HG02798 (cell line): ENCODE results near the gene FZR1.
A peak's percentile ranks its signal among the peaks of the same experiment; 100 is the strongest.
"Not testable (repeated sequence)": the region's sequence is repeated elsewhere in the genome, so short reads cannot be mapped to it uniquely, and the experiment has no call there.

Experiments used
- ATAC-seq: cut with Tn5 transposase; IDR thresholded peaks from one replicate; pipeline ENCODE4 v1.9.1; 2021; ENCODE audit warnings: mild to moderate bottlenecking; ENCODE audit not compliant: unreplicated experiment, poor library complexity

Gene FZR1

DNA sequence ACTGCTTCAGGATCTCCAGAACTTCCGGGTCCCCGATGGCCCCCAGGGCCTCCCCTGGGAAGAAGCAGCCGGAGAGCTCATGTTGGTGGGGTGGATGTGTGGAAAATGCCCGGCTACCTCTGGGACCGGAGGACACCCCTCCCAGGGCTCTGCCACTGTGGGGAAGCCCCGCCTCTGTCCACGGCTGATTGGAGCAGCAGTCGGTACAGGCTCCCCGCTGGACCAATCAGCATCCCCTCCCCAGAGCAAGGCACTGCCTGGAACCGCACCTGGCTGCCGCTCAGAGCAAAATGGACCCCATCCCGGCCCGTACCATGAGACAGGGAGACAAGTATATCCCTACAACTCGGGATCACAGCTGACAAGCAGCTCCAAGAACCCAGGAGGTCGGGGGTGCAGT, 12.1 kb upstream of the FZR1 start:
- ATAC-seq = no peak

DNA sequence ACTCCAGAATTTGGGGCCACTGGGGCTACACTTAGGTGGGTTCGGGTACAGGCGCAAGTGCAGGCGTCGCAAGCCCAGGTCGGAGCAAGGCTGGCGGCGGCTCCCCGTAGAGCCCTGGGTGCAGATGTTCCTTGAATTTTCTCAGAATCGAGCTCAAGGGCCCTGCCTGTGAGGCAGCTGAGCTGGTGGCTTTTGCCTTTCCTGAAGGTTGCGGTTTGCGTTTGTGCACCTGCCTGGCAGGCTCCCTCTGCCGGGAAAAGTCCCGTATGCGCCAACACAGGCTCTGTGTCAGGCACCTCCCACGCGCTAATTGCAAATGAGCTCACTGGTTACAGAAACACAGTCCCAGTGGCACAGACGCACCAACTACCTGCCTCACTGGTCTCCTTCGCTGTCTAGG, 11.6 kb upstream of the FZR1 start:
- ATAC-seq = no peak

DNA sequence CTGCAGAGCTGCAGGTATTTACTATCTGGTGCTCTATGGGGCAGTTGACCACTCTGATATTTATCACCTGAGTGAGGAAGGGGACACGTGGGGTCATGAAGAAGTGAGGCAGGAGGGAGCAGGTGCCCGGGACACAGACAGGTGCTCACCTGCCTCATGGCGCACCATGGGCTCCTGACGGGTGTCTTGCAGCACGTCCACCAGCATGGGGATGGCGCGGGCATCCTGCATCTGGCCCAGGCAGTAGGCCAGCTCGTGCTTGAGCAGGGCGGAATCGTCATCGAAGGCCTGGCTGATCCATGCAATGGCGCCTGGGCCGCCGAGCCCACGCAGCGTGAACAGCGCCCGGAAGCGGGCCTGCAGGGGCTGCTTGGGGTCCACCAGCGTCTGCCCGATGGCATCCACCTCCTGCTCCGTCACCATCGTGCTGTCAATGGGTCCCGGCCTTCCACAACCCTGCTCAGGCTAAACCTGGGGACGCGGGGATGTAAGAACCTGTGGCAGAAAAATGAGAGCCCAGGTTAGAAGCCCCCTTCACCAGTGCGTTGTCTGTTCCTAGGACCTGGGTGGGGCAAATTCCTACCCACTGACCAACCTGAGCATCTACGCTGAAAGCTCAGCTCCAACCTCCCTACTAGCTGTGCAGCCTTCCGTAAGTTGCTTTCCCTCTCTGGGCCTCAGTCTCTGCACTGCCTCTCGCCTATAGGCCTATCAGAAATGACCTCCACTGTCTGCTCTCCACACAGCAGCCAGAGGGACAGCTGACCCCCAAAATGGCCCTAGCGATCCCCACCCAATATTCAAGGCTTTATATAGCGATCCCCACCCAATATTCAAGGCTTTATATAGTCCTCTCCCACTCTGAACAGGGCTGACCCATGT, 9.5 kb upstream of the FZR1 start:
- ATAC-seq = no peak

DNA sequence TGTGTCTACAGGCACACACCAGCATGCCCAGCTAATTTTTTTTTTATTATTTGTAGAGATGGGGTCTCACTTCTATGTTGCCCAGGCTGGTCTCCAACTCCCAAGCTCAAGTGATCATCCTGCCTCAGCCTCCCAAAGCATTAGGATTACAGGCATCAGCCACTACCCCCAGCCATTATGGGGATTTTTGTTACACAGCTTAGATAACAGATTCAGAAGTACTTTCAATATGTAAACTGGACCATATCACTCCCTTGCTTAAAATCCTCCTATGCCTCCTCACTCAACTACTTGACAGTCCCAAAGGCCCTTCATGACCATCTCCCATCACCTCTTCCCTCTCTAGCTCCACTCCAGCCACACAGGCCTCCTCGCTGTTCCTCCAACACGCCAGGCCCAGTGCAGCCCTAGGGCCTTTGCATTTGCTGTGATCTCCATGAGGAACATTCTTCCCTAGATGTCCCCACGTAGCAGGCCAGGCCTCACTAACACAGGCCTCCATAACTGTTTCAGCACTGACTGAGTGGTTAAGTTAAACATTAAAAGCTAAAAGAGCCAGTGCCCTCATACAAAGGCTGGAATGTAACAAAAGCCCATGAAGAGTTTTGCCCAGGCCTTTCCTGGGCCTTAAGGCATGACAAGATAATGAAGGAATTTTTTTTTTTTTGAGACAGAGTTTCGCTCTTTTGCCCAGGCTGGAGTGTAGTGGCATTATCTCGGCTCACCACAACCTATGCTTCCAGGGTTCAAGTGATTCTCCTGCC, 8.2 kb upstream of the FZR1 start:
- ATAC-seq = no peak

DNA sequence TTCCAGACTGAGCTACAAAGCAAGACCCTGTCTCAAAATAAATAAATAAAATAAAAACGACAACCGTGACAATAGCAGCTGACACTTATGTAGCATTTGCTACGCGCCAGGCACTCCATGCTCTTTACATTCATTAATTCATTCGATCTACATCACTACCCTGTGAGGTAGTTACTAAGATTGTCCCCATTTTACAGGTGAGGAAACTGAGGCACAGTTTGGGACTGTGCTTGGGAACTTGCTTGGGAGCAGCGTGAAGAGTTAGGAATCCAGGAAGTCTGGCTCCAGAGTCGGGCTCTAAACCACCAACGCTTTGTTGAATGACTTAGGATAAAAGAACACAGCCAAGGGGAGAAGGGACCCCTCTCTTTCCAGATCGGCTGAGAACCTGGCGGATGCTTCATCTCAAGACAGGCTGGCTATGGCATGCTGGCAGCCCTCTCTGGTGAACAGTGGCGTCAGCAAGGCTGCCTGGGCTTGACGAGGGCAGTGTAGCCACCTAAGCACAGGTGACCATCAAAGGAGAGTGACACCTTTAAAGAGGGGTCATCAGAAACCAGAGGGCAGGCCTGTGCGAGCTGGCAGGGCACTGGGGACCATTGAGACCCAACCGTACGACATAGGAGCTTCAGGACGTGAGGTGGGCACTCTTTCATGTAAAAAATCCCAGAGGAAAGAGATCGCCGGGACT, 6.2 kb upstream of the FZR1 start:
- no peak for ATAC-seq

DNA sequence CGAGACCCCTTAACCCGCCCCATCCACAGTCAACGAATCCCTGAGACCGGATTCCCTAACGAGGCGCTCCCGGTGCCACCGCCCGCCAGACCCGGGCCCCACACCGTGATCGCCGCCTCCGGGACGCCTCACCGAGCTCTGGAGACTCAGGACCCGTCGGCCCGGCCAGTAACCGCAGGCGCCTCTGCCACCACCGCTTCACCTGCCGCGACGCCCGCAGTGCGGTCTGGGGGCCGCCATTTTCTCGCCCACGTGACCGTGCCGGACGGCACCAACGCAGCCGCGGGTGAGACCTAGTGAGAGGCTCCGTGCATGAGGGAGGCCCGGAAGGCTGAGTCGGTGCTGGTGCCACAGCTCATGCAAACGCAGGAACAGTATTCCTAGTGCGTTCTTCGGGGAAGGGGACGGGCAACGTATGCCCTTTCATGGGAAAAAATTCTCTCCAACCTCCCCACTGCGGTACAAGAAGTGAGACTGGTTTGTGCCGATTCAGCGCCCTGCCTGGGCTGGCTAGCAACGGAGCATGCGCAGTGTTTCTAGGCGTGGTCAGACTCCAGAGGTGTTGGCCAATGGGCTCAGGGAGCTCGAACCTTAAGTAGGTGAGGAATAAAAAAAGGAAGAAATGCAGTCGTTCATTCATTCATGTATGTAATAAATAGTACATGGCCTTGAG, 5.5 kb upstream of the FZR1 start, which contains the start of gene DOHH:
DOHH (minus strand) TSS at position 246 of the 673 bp plus-strand sequence. CDS start 3,860 bp downstream, outside the sequence.
- peak; percentile 87 for ATAC-seq

DNA sequence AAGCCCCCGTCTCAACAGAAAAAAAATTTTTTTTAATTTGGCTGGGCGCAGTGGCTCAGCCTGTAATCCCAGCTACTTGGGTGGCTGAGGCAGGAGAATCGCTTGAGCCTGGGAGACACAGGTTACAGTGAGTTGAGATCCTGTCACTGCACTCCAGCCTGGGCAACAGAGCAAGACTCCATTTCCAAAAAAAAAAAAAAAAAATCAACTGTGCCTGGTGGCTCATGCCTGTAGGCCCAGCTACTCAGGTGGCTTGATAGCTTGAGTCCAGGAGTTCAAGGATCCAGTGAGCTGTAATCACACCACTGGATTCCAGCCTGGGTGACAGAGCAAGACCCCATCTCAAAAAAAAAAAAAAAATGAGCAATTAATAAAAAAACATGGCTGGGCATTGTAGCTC, 4.3 kb upstream of the FZR1 start:
- ATAC-seq = no peak

DNA sequence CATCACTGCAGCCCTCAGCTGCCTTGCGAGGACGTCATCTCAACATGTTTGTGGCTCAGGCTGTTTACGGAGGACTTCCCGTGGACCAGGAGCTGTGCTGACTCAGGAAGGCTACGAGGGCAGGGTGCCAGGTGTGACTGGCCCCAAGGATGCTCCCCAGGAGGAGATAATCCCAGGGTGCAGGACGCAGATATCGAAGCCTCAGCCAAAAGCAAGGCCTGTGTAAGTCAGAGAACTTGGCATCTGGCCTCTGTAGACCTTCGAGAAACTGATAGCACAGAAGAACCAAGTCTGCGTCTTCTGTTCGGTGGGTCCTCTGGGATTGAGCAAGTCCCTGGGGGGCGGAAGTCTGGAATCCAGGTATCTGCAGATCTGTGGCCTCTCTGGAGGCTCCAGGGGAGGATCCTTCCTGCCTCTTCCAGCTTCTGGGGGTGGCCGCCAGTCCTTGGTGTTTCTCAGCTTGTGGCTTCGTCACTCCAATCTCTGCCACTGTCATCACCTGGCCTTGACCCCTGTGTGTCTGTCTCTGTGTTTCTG, 3.0 kb upstream of the FZR1 start:
- no peak for ATAC-seq

DNA sequence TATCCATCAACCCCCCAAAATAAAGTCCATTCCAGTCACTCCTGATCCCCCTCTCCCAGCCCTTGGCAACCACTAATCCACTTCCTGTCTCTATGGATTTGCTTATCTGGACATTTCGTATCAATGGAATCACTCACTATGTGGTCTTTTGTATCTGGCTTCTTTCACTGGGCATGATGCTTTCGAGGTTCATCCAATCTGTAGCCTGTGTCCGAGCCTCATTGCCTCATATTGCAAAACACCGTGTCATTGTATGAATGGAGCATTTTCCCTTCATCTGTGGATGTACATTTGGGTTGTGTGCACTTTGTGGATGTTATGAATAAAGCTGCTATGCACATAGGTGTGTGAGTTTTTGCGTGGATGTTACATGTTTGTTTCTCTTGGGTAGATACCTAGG, 1.4 kb upstream of the FZR1 start:
- no peak for ATAC-seq

DNA sequence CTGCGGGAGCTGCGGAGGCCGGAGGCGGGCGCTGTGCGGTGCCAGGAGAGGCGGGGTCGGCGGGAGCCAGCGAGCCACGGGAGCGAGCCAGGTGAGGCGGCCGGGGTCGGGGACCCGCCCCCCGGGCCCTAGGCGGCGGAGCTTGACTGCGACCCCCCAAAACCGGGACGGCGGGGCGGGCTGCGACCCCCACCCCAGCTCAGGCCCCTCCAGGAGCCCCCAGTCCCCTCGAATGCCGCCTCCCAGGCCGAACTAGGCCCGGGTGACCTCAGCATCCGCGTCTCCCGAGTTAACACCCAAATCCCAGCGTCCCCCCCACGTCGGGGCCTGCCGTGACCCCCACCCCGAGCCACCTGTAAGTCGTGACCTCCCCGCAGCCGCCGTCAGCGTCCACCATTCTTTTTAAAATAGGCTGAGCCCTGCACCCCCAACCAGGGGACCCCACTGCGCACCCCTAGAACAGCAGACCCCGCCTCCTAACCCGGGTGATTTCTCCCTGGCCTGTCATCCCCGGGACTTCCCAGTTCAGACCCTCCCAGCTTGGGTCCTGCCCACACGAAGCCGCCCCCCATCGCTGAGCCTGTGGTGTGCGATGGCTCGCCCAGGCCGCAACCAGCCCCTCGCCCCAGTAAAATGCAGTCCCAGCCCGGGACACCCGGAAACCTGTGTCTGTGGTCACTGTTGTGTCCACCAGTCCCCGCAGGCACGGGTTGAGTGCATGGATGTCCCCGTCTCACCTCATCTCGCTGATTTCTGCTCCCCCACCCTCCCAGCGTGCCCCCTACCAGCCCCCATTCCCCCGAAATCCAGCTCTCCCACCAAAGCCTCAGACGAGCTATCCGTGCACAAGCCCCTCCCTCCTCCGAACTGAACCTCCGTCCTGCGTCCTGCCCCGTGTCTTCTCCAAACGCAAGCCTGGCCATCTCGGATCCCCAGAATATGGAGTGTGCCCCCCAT, 551 bp downstream of the FZR1 start:
- ATAC-seq = peak; percentile 4

DNA sequence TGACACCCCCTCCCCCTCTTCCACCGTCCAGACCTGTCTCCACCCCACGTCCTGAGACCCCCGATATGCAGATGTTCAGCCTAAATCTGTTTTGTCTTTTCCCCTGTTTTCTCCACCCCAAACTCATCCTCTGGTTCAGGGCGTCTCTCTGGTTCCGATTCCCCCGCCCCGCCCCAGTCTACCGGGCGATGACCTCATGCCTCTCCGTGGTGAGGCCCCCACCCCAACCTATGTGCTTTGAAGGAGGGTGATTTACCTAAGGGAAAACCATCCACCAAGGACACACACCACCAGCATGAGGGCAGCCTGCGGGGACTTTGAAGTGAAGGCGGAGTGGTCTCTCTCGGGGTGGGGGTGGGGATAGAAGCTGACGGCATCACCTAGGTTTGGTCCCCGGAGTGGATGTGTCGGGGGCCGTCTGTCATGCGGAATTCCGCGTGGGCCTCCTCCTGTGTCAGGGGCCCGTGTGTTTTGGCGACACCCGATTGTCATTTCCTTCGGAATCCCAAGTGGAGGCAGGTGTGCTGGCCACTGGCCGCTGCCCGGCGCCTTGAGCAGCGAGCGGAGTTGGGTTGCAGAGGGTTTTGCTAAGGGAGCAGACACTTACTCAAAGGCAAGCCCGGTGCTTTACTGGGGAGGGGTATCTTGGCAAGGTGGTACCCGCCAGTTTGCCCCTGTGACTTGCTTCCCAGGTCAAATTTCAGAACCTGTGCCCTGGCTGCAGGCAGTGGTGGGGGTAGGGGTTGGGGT, 1.4 kb downstream of the FZR1 start:
- no peak for ATAC-seq

DNA sequence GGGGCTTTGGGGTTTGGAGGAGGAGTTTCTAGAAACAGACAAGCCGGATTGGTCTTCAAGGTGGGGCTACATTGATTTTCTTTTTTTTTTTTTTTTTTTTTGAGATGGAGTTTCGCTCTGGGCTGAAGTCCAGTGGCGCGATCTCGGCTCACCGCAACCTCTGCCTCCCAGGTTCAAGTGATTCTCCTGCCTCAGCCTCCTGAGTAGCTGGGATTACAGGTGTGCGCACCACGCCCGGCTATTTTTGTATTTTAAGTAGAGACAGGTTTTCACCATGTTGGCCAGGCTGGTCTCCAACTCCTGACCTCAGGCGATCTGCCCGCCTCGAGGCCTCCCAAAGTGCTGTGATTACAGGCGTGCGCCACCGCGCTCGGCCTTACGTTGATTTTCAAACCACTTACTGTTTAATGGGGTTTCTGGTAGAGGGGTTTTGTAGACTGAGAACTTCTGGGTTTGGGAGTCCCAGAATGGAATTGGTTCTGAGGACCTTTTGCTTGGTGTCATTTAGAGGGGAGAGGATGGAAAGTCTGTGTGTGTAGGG, 2.1 kb downstream of the FZR1 start:
- not testable (repeated sequence) for ATAC-seq

DNA sequence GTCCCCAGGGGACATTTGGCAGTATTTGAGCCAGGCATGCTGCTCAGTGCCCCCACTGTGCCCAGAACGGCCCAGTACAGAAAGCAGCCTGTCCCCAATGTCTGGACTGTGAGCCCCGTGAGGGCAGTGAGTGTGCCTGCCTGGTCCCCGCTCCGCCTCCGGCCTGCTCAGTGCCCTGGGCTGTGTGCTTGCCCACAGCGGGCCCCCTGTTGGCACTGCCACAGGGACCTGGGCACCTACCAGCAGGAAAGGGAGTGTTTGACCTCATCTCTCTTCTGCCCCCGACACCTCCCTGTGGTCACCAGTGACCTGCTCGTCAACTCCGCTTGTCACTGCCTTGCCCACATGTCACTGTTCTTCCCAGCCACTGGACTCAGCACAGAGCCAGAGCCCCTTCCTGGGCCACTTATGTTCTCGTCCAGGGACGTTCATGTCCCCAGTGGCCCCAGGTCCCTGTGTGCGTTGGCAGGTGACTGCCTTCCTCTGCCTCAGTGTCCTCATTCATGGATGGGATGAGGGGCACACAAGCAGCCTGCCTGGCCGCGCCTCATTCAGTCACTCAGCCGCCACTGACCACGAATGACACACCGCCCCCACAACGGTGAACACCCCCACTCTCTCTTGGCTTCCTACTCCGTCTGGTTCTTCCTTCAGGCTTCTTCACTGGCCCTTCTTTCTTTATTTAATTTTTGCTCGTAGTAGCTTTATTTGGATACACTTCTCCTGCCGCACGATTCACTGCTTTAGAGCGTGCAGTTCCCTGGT, 2.8 kb downstream of the FZR1 start:
- no peak for ATAC-seq

DNA sequence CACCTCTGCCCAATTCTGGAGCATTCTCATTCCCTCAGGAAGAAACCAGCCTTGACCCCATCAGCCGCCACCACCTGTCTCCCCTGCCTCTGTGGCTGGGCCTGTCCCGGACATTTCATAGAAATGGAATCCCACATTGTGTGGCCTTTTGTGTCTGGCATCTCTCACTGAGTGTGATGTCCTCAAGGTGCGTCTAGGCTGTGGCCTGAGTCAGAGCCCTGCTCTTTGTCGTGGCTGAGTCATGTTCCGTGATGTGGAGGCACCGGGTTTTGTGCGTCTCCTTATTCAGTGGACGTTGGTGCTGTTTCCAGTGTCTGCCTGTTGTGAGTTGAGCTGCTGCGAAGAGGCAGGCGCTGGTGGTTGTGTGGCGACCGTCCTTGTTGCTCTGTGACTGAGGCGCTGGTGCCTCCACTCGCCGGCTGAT, 3.5 kb downstream of the FZR1 start:
- no peak for ATAC-seq

DNA sequence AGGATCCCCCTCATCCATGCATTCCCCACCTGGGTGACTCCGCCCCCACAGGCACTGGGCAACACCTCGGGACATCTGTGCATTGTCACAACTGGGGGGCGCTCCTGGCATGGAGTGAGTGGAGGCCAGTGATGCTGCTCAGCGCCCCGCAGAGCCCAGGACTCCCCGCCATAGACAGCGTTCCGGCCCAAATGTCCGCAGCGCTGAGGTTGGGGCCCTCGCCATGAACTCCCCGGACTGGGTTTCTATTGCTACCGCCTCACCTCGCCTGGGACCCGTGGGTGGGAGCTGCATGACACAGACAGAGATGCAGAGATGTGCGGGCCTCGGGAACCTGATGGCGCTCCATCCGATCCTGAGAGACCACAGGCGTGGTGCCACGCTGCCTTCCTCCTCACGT, 4.6 kb downstream of the FZR1 start:
- no peak for ATAC-seq

DNA sequence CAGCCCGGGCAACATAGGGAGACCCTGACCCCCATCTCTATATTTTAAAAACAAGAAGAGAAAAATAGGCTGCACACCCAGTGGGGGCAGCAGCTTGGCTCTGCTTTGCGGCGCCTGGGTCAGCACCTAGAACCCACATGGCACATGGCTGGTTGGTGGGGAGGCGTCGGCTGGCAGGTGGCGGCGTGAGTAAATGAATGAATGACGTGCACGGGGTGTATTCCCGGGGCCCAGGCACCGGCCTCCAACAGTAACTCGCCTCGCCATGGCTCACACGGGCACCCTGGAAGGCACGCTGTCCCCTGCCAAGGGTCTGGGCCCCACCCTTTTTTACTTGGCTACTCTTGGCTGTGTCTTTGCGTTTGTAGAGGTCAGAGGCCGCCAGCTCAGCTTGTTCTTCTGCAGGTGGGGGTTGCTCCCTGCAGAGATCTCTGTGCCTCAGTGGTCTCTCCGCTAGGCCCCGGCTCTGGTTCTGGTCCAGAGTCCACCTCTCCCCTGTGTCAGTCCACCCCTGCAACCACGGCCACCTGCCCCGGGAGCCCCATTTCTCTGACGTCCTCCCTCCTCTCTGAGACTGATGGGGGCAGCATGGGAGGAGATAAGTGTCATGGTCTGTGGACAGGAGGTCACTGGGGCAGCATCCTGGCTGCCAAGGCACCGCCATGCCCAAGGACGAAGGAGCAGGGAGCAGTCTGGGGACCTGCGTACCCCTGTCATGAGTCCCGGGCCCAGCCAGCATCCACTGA, 5.6 kb downstream of the FZR1 start:
- ATAC-seq = no peak
